Activated CD4-positive, alpha-beta T cell treated with anti-CD3 and anti-CD28 coated beads, Interleukin-2, amount 10 ng/mL, durations not matched to agents 24 days and 14 days (primary cell): ENCODE measurements around the gene POLR1E. TPM values are rescaled to one million over a fixed set of nuclear protein-coding genes. Genes with fewer than 3 reads are reported as not detected.
"Not testable (repeated sequence)": the region's sequence is repeated elsewhere in the genome, so short reads cannot be mapped to it uniquely, and the experiment has no call there.

Experiments
- DNase-seq: peaks from one replicate; pipeline ENCODE4 v3.0.0; 2022
- H3K27ac Mint-ChIP-seq: one replicate; pipeline ENCODE4 v1.8.0; 2022; ENCODE audit warnings: mild to moderate bottlenecking, mixed read lengths
- H3K27me3 Mint-ChIP-seq: one replicate; pipeline ENCODE4 v1.8.0; 2022; ENCODE audit warnings: mixed read lengths
- H3K36me3 Mint-ChIP-seq: one replicate; pipeline ENCODE4 v1.8.0; 2022; ENCODE audit warnings: low read depth, mild to moderate bottlenecking, mixed read lengths
- H3K4me1 Mint-ChIP-seq: one replicate; pipeline ENCODE4 v1.8.0; 2021; ENCODE audit warnings: mixed read lengths
- H3K4me3 Mint-ChIP-seq: one replicate; pipeline ENCODE4 v1.8.0; 2022; ENCODE audit warnings: mild to moderate bottlenecking, moderate library complexity, mixed read lengths
- H3K9me3 Mint-ChIP-seq: one replicate; pipeline ENCODE4 v1.8.0; 2021; ENCODE audit warnings: mixed read lengths
- intact Hi-C: fragments of 100-400 bp; cut with micrococcal nuclease; formaldehyde crosslinking; loops from one replicate; pipeline ENCODE4 v1.15.1; 2023
- total RNA-seq: library from RNA; stranded (reverse); gene quantifications from 2 replicates; pipeline ENCODE4 v1.2.3, GENCODE V29; 2022

POLR1E gene
- total RNA-seq, 1 donor from 2014 or later: 60.0 TPM

GRCh38 chr9:37451628-37452027 lies 34.1 kb upstream of the POLR1E start:
- Mint-ChIP-seq H3K36me3 (peaks cover 7% of the 10 kb centered on the region), H3K27me3 (no peaks in the 10 kb centered on the region), H3K9me3 (no peaks in the 10 kb centered on the region), H3K4me3 (no peak overlapping the region), H3K4me1 (peaks cover 7% of the 10 kb centered on the region), H3K27ac (no peak overlapping the region)
- no peak for DNase-seq
- intact Hi-C loops: no loop called here

- H3K9me3 Mint-ChIP-seq: no peaks in the 10 kb centered on the region
- intact Hi-C loops: no loop called here
- H3K4me1 Mint-ChIP-seq: peaks cover 14% of the 10 kb centered on the region
- no peaks in the 10 kb centered on the region for H3K27me3 Mint-ChIP-seq
- no peak overlapping the region for H3K4me3 Mint-ChIP-seq
- no peak for DNase-seq
- H3K27ac Mint-ChIP-seq: no peak overlapping the region
- peaks cover 7% of the 10 kb centered on the region for H3K36me3 Mint-ChIP-seq
Observed at GRCh38 chr9:37452611-37453010, 33.1 kb upstream of the POLR1E start.

GRCh38 chr9:37453827-37454226 lies 31.9 kb upstream of the POLR1E start:
- no peaks in the 10 kb centered on the region for H3K27me3 Mint-ChIP-seq
- H3K36me3 Mint-ChIP-seq: peaks cover 4% of the 10 kb centered on the region
- H3K27ac Mint-ChIP-seq: no peak overlapping the region
- H3K4me1 Mint-ChIP-seq: peaks cover 15% of the 10 kb centered on the region
- intact Hi-C loops: no loop called here
- H3K9me3 Mint-ChIP-seq: no peaks in the 10 kb centered on the region
- no peak for DNase-seq
- no peak overlapping the region for H3K4me3 Mint-ChIP-seq

GRCh38 chr9:37454238-37454637 lies 31.5 kb upstream of the POLR1E start:
- intact Hi-C loops: no loop called here
- no peak for DNase-seq
- no peak overlapping the region for H3K4me3 Mint-ChIP-seq
- peaks cover 4% of the 10 kb centered on the region for H3K36me3 Mint-ChIP-seq
- H3K9me3 Mint-ChIP-seq: no peaks in the 10 kb centered on the region
- H3K4me1 Mint-ChIP-seq: peaks cover 15% of the 10 kb centered on the region
- no peak overlapping the region for H3K27ac Mint-ChIP-seq
- no peaks in the 10 kb centered on the region for H3K27me3 Mint-ChIP-seq

- DNase-seq: no peak
- no peak overlapping the region for H3K27ac Mint-ChIP-seq
- H3K4me3 Mint-ChIP-seq: no peak overlapping the region
- no peaks in the 10 kb centered on the region for H3K27me3 Mint-ChIP-seq
- peaks cover 2% of the 10 kb centered on the region for H3K36me3 Mint-ChIP-seq
- intact Hi-C loops: no loop called here
- H3K4me1 Mint-ChIP-seq: peaks cover 17% of the 10 kb centered on the region
- H3K9me3 Mint-ChIP-seq: no peaks in the 10 kb centered on the region
Observed at GRCh38 chr9:37455884-37456647, 29.7 kb upstream of the POLR1E start.

GRCh38 chr9:37456817-37457216 lies 28.9 kb upstream of the POLR1E start:
- intact Hi-C loops: no loop called here
- no peak for DNase-seq
- H3K27me3 Mint-ChIP-seq: no peaks in the 10 kb centered on the region
- no peaks in the 10 kb centered on the region for H3K9me3 Mint-ChIP-seq
- H3K4me3 Mint-ChIP-seq: no peak overlapping the region
- H3K36me3 Mint-ChIP-seq: peaks cover 2% of the 10 kb centered on the region
- H3K27ac Mint-ChIP-seq: no peak overlapping the region
- H3K4me1 Mint-ChIP-seq: peaks cover 14% of the 10 kb centered on the region

- H3K4me1 Mint-ChIP-seq: peaks cover 35% of the 10 kb centered on the region
- peak overlapping the region; percentile 98 for H3K27ac Mint-ChIP-seq
- no peaks in the 10 kb centered on the region for H3K27me3 Mint-ChIP-seq
- intact Hi-C loops: loop anchor here (2.0 kb wide), 1 partner anchor 49 kb away; no protein-coding TSS in a partner anchor
- H3K4me3 Mint-ChIP-seq: peak overlapping the region; percentile 99
- no peak for DNase-seq
- no peaks in the 10 kb centered on the region for H3K9me3 Mint-ChIP-seq
- H3K36me3 Mint-ChIP-seq: peaks cover 12% of the 10 kb centered on the region
Observed at GRCh38 chr9:37464006-37464405, 21.7 kb upstream of the POLR1E start.

GRCh38 chr9:37464426-37465248 lies 21.1 kb upstream of the POLR1E start:
- H3K27me3 Mint-ChIP-seq: no peaks in the 10 kb centered on the region
- H3K4me3 Mint-ChIP-seq: peak overlapping the region; percentile 99
- intact Hi-C loops: loop anchor here (1.0 to 2.0 kb wide), 9 partner anchors 21 to 440 kb away; partner anchors contain the start of genes DCAF10, GRHPR, POLR1E and SLC25A51
- peaks cover 10% of the 10 kb centered on the region for H3K36me3 Mint-ChIP-seq
- H3K9me3 Mint-ChIP-seq: no peaks in the 10 kb centered on the region
- DNase-seq: peak; percentile 91
- H3K4me1 Mint-ChIP-seq: peaks cover 35% of the 10 kb centered on the region
- H3K27ac Mint-ChIP-seq: peak overlapping the region; percentile 98

- H3K27me3 Mint-ChIP-seq: no peaks in the 10 kb centered on the region
- H3K9me3 Mint-ChIP-seq: no peaks in the 10 kb centered on the region
- peak; percentile 99 for DNase-seq
Observed at GRCh38 chr9:37465249-37466036, 20.3 kb upstream of the POLR1E start, which contains the start of gene ZBTB5. Gene ZBTB5, minus strand, starts transcription at chr9:37465450. Its CDS starts 22,899 bp downstream, at chr9:37442551.

GRCh38 chr9:37466037-37466709 lies 19.6 kb upstream of the POLR1E start:
- DNase-seq: no peak

More at GRCh38 chr9:37465249-37466036, 20.3 kb upstream of the POLR1E start, which contains the start of gene ZBTB5:
- Mint-ChIP-seq H3K4me3 (peak within 1 kb of the TSS; percentile 99), H3K27ac (peak within 1 kb of the TSS; percentile 98), H3K36me3 (peaks cover 10% of the 10 kb centered on the region), H3K4me1 (peaks cover 35% of the 10 kb centered on the region)
- intact Hi-C loops: loop anchor here (1.0 to 2.0 kb wide), 9 partner anchors 20 to 439 kb away; partner anchors contain the start of genes DCAF10, GRHPR, POLR1E and SLC25A51

GRCh38 chr9:37467530-37467929 lies 18.2 kb upstream of the POLR1E start:
- H3K36me3 Mint-ChIP-seq, H3K27me3 Mint-ChIP-seq, DNase-seq, H3K27ac Mint-ChIP-seq, H3K9me3 Mint-ChIP-seq, intact Hi-C loops, H3K4me3 Mint-ChIP-seq: not testable (repeated sequence)
- H3K4me1 Mint-ChIP-seq: peaks cover 41% of the 10 kb centered on the region

More at GRCh38 chr9:37466037-37466709, 19.6 kb upstream of the POLR1E start:
- H3K36me3 Mint-ChIP-seq: peaks cover 10% of the 10 kb centered on the region
- H3K27me3 Mint-ChIP-seq: no peaks in the 10 kb centered on the region
- peak overlapping the region; percentile 98 for H3K27ac Mint-ChIP-seq
- peaks cover 32% of the 10 kb centered on the region for H3K4me1 Mint-ChIP-seq
- H3K9me3 Mint-ChIP-seq: no peaks in the 10 kb centered on the region
- intact Hi-C loops: no loop called here
- peak overlapping the region; percentile 99 for H3K4me3 Mint-ChIP-seq

- no peak overlapping the region for H3K4me3 Mint-ChIP-seq
Observed at GRCh38 chr9:37468620-37469019, 17.1 kb upstream of the POLR1E start.

More at GRCh38 chr9:37468620-37469019, 17.1 kb upstream of the POLR1E start:
- no peak for DNase-seq
- intact Hi-C loops: no loop called here
- peaks cover 2% of the 10 kb centered on the region for H3K36me3 Mint-ChIP-seq
- peaks cover 32% of the 10 kb centered on the region for H3K4me1 Mint-ChIP-seq
- no peaks in the 10 kb centered on the region for H3K27me3 Mint-ChIP-seq
- no peak overlapping the region for H3K27ac Mint-ChIP-seq
- peaks cover 3% of the 10 kb centered on the region for H3K9me3 Mint-ChIP-seq
